ENCODE measurements around the gene RPL22L1. TPM values are rescaled to one million over a fixed set of nuclear protein-coding genes. Genes with fewer than 3 reads are reported as not detected.

Gene RPL22L1
- total RNA-seq, 1 experiment from 2014 or later: 60.3 TPM

- H4K20me1 ChIP-seq (ENCODE audit: insufficient read depth): peaks cover 45% of the 10 kb centered on the region
- no peaks in the 10 kb centered on the region for H3K9me2 ChIP-seq (ENCODE audit: insufficient read depth)
- H3K4me1 ChIP-seq (replicated peaks; ENCODE audit: insufficient read depth): peaks cover 35% of the 10 kb centered on the region
- no peak for DNase-seq
- H3K79me2 ChIP-seq (ENCODE audit: low read depth): peaks cover 36% of the 10 kb centered on the region
- no TSS peak for BruUV-seq (replicated peaks)
- TF ChIP-seq CTCF (conservative IDR thresholded peaks at IDR 0.05) (0 out of 2 replicates have a peak, but pooled peaks have one; percentile 9), EZH2 (IDR thresholded peaks at IDR 0.05; ENCODE audit: low read depth) (no peak)
- no peaks in the 10 kb centered on the region for H3K9me3 ChIP-seq (ENCODE audit: insufficient read depth, low read depth)
- H3K27ac ChIP-seq: peak overlapping the region; percentile 94
- ChIA-PET CTCF (interaction anchor here (0.7 kb wide), 1 partner anchor 56 kb away, joined by 4 read pairs; no protein-coding TSS in a partner anchor), POLR2A (ENCODE audit: unreplicated experiment) (interaction anchor here (0.6 to 0.8 kb wide), 3 partner anchors 41 to 1283 kb away, joined by 3 to 5 read pairs (median 4); no protein-coding TSS in a partner anchor)
- peaks cover 41% of the 10 kb centered on the region for H3K36me3 ChIP-seq (ENCODE audit: low read depth)
- H3K27me3 ChIP-seq (ENCODE audit: insufficient read depth, low read depth): no peaks in the 10 kb centered on the region
- H3K4me3 ChIP-seq: peak overlapping the region; percentile 92
- H3F3A ChIP-seq (ENCODE audit: insufficient read depth, low read depth): peaks cover 75% of the 10 kb centered on the region
- peak overlapping the region; percentile 88 for H3K4me2 ChIP-seq
- intact Hi-C loops (cut with micrococcal nuclease; ENCODE audit: unreplicated experiment): no loop called here
- no peak overlapping the region for H2AFZ ChIP-seq
Observed at GRCh38 chr3:170868577-170869238, 1.3 kb downstream of the RPL22L1 start.

GRCh38 chr3:170867143-170867937, 2.7 kb downstream of the RPL22L1 start:
- intact Hi-C loops (cut with micrococcal nuclease; ENCODE audit: unreplicated experiment): no loop called here
- Histone ChIP-seq H3K27ac (peak overlapping the region; percentile 94), H3F3A (ENCODE audit: insufficient read depth, low read depth) (peaks cover 83% of the 10 kb centered on the region), H3K79me2 (ENCODE audit: low read depth) (peaks cover 36% of the 10 kb centered on the region), H3K4me2 (peak overlapping the region; percentile 88), H3K4me1 (replicated peaks; ENCODE audit: insufficient read depth) (peaks cover 35% of the 10 kb centered on the region), H4K20me1 (ENCODE audit: insufficient read depth) (peaks cover 45% of the 10 kb centered on the region), H3K9me2 (ENCODE audit: insufficient read depth) (no peaks in the 10 kb centered on the region), H3K9me3 (ENCODE audit: insufficient read depth, low read depth) (no peaks in the 10 kb centered on the region), H3K36me3 (ENCODE audit: low read depth) (peaks cover 41% of the 10 kb centered on the region), H2AFZ (no peak overlapping the region), H3K4me3 (peak overlapping the region; percentile 92), H3K27me3 (ENCODE audit: insufficient read depth, low read depth) (no peaks in the 10 kb centered on the region)
- POLR2A ChIA-PET (ENCODE audit: unreplicated experiment): interaction anchor here (0.5 to 0.9 kb wide), 2 partner anchors 698 to 820 kb away, joined by 3 to 4 read pairs; no protein-coding TSS in a partner anchor
- CTCF ChIA-PET: no interaction called here
- no peak for TF ChIP-seq EZH2 (IDR thresholded peaks at IDR 0.05; ENCODE audit: low read depth)
- TF ChIP-seq CTCF (conservative IDR thresholded peaks at IDR 0.05): no peak
- no TSS peak for BruUV-seq (replicated peaks)
- DNase-seq: no peak

- Histone ChIP-seq H3K9me2 (ENCODE audit: insufficient read depth) (no peaks in the 10 kb centered on the region), H3K36me3 (ENCODE audit: low read depth) (peaks cover 41% of the 10 kb centered on the region), H2AFZ (no peak overlapping the region), H3K4me3 (no peak overlapping the region), H3K9me3 (ENCODE audit: insufficient read depth, low read depth) (no peaks in the 10 kb centered on the region), H3F3A (ENCODE audit: insufficient read depth, low read depth) (peaks cover 83% of the 10 kb centered on the region), H3K27ac (peak overlapping the region; percentile 94), H4K20me1 (ENCODE audit: insufficient read depth) (peaks cover 45% of the 10 kb centered on the region), H3K4me2 (peak overlapping the region; percentile 88), H3K27me3 (ENCODE audit: insufficient read depth, low read depth) (no peaks in the 10 kb centered on the region), H3K4me1 (replicated peaks; ENCODE audit: insufficient read depth) (peaks cover 29% of the 10 kb centered on the region), H3K79me2 (ENCODE audit: low read depth) (peaks cover 36% of the 10 kb centered on the region)
- intact Hi-C loops (cut with micrococcal nuclease; ENCODE audit: unreplicated experiment): no loop called here
- BruUV-seq (replicated peaks): no TSS peak
- no peak for DNase-seq
- ChIA-PET CTCF (no interaction called here), POLR2A (ENCODE audit: unreplicated experiment) (interaction anchor here (0.5 to 0.9 kb wide), 3 partner anchors 205 to 821 kb away, joined by 3 to 4 read pairs (median 3); no protein-coding TSS in a partner anchor)
- TF ChIP-seq EZH2 (IDR thresholded peaks at IDR 0.05; ENCODE audit: low read depth) (no peak), CTCF (conservative IDR thresholded peaks at IDR 0.05) (no peak)
Observed at GRCh38 chr3:170866499-170866898, 3.5 kb downstream of the RPL22L1 start.

Data from PC-9 (cell line).